NT2/D1 (cell line): Measurements from ENCODE around the gene MUC5B.

ENCODE experiments used
- DNase-seq: peaks from one replicate; pipeline ENCODE4 v3.0.0-alpha.2; 2011; ENCODE audit warnings: low read depth, low spot score
- H3K27me3 ChIP-seq: 2 replicates; pipeline ENCODE4 v1.6.0; 2011; ENCODE audit warnings: mild to moderate bottlenecking; ENCODE audit not compliant: insufficient read length, insufficient read depth
- H3K36me3 ChIP-seq: 2 replicates; pipeline ENCODE4 v1.6.1; 2011; ENCODE audit warnings: mild to moderate bottlenecking, low read length, mixed read lengths; ENCODE audit not compliant: insufficient read depth, insufficient read length
- H3K4me1 ChIP-seq: 2 replicates; pipeline ENCODE4 v1.5.1; 2011; ENCODE audit not compliant: insufficient read depth, insufficient read length
- H3K4me3 ChIP-seq: 2 replicates; pipeline ENCODE4 v1.5.1; 2011; ENCODE audit warnings: low read depth; ENCODE audit not compliant: insufficient read length
- H3K9ac ChIP-seq: 2 replicates; pipeline ENCODE4 v1.6.0; 2011; ENCODE audit warnings: low read depth; ENCODE audit not compliant: insufficient read length
- H3K9me3 ChIP-seq: 2 replicates; pipeline ENCODE4 v1.5.1; 2011; ENCODE audit warnings: mild to moderate bottlenecking, low read length; ENCODE audit not compliant: insufficient read depth
- SUZ12 ChIP-seq: IDR thresholded peaks from 2 replicates; pipeline ENCODE4 v1.6.1; 2011; ENCODE audit not compliant: insufficient read length, insufficient read depth; ENCODE audit errors: extremely low read depth
- YY1 ChIP-seq: IDR thresholded peaks from 2 replicates; pipeline ENCODE4 v1.6.1; 2011; ENCODE audit not compliant: insufficient read length, insufficient read depth
- ZNF274 ChIP-seq: IDR thresholded peaks from 2 replicates; pipeline ENCODE4 v1.6.1; 2011; ENCODE audit warnings: mild to moderate bottlenecking, low read depth, low read length

MUC5B gene

DNA sequence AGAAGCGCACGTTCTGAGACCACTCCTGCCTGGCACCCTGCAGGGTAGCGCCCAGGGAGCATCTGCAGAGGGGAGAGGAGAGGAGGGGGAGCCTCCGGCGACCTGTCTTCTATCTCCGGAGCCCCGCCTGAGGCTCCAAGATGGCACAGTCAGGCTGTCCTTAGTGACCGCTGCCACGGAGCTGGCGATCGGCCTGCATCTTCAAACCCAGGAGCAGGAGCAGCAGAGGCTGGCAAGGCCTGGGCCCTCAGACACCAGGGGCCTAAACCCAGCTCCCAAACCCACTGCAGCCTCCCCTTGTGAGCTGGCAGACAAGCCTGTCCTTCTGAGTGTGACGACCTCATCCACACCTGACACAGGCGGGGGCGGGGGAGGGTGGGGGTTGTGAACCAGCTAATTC lies 51.6 kb downstream of the MUC5B start:
- no peak for DNase-seq
- TF ChIP-seq ZNF274 = no peak
- no peak for TF ChIP-seq YY1
- TF ChIP-seq SUZ12 = no peak
- Histone ChIP-seq H3K4me3 (no peak overlapping the region), H3K4me1 (peaks cover 17% of the 10 kb centered on the region), H3K9ac (no peak overlapping the region), H3K27me3 (no peaks in the 10 kb centered on the region), H3K36me3 (peaks cover 49% of the 10 kb centered on the region), H3K9me3 (no peaks in the 10 kb centered on the region; the same call in 1 of the 2 replicates)

DNA sequence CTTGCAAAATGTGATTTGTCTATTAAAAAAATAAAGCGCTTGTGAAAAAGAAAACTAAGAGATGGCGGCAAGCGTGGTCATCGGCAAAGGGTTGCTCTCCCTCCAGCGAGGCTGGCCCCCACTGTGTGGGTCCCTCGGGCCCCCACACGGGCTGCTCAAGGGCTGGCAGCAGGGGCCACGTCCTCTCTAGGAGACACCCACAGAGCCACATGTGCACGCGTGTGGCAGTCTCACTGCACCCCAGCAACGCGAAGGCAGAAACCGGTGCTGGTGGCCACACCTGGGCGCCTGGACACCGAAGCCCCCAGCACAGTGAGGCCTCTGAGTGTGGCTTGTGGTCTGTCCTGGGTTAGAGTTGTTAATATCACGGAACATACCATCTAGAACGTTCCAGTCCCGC lies 52.2 kb downstream of the MUC5B start:
- H3K27me3 ChIP-seq = no peaks in the 10 kb centered on the region
- H3K36me3 ChIP-seq = peaks cover 54% of the 10 kb centered on the region
- no peak overlapping the region for H3K4me3 ChIP-seq
- H3K4me1 ChIP-seq = peaks cover 17% of the 10 kb centered on the region
- no peak for DNase-seq
- no peaks in the 10 kb centered on the region; the same call in 1 of the 2 replicates for H3K9me3 ChIP-seq
- no peak for TF ChIP-seq YY1
- no peak for TF ChIP-seq SUZ12
- no peak for TF ChIP-seq ZNF274
- no peak overlapping the region for H3K9ac ChIP-seq

DNA sequence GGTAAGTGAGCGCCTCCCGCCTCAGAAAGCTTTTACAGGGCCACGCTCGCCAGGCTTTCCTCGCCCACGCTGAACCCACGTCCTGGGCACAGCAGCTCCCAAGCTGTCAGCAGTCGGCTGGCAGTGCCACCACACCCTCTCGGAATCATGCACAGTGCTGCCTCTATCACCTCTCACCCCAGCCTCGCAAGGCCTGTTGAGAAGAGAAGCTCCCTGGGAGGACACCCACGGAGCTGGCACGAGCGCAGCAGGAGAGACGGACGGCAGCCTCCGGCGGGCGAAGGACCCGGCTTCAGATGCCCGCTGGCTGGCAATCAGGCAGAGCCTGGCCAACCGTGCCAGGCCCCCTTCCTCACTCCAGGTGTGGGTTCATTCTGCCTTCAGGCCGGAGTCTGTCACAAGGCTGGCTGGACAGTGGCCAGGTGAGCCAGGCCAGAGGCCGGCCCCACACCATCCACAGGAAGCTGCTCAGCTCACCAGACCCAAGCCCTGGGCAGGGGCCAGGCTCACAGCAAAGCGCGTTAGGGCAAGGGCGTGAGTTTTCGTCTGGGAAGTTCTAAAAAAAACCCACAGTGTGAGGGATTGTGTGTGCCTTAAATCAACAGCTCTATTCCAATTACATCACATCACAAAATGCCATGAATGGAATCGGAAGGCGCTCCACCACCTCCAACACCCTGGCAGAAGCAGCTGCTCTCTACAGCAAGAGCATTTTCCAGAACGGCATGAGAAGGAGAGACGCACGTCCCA lies 53.4 kb downstream of the MUC5B start:
- H3K4me3 ChIP-seq = no peak overlapping the region
- no peak for DNase-seq
- H3K27me3 ChIP-seq = no peaks in the 10 kb centered on the region
- H3K9ac ChIP-seq = no peak overlapping the region
- H3K36me3 ChIP-seq = peaks cover 66% of the 10 kb centered on the region
- peaks cover 10% of the 10 kb centered on the region for H3K4me1 ChIP-seq
- no peaks in the 10 kb centered on the region; the same call in 1 of the 2 replicates for H3K9me3 ChIP-seq
- TF ChIP-seq YY1 (no peak), ZNF274 (no peak), SUZ12 (no peak)

DNA sequence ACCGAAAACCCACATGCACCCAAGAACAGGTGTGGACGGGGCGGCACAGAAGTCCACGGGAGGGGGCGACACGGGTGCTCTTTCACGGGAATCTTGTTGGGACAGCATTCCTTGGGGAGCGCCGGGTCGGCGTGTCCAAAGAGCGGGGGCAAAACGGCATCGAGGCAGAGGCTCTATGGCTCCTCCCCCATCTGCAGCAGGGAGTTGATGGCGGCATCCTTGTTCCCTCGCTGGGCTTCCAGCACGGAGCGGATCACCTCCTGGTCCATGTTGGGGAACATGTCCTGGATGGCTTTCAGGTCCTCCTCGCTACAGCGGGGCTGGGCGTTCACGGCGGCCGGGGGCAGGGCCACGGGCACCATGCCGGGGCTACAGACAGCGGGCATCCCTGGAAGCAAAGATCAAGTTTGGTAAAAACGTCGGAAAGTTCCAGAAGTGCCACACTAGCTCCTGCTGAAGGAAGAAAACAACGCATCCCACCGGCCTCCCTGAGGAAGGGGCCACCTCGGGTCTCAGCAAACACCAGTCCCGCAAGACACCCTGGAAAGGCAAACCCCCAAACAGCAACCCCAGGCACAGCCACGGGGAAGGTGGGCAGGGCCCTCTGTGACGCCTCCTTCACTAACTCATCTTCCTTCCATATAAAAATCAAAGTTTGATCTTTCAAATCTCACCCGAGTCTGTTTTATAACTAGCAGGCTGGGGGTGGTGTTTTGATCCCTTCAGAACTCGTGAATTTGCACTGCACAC lies 54.2 kb downstream of the MUC5B start:
- DNase-seq = no peak
- H3K9me3 ChIP-seq = no peaks in the 10 kb centered on the region; the same call in 1 of the 2 replicates
- TF ChIP-seq ZNF274 (no peak), YY1 (no peak), SUZ12 (no peak)
- peaks cover 10% of the 10 kb centered on the region for H3K4me1 ChIP-seq
- H3K9ac ChIP-seq = no peak overlapping the region
- no peak overlapping the region for H3K4me3 ChIP-seq
- H3K27me3 ChIP-seq = no peaks in the 10 kb centered on the region
- H3K36me3 ChIP-seq = peaks cover 74% of the 10 kb centered on the region

DNA sequence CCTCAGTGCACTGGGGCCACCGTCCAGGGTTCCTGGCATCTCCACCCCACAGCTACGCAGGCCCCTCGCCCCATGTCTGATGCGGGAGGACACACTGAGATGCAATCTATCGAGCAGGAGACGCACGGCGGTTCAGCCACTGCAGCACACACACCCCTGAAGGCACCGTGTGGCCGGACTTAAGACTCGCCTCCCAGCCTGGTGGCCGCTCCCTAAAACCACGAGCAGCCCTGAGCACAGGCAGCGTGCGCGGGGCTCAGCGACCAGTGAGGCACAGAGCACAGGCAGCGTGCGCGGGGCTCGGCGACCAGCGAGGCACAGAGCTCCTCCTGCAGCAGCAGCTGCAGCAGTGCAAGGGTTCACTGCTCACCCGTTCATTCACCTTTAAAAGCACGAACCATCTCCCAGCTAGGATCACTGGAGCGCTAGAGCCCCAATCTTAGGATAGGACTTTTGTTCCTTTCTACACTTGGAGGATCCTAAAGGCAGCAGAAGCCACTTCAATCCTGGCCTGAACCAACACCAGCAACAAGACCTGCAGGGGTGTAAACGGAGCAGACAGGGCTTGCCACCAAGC lies 55.2 kb downstream of the MUC5B start:
- no peak for DNase-seq
- no peak overlapping the region for H3K9ac ChIP-seq
- TF ChIP-seq SUZ12 = no peak
- H3K27me3 ChIP-seq = no peaks in the 10 kb centered on the region
- peaks cover 10% of the 10 kb centered on the region for H3K4me1 ChIP-seq
- no peak overlapping the region for H3K4me3 ChIP-seq
- no peaks in the 10 kb centered on the region; the same call in 1 of the 2 replicates for H3K9me3 ChIP-seq
- peaks cover 76% of the 10 kb centered on the region for H3K36me3 ChIP-seq

DNA sequence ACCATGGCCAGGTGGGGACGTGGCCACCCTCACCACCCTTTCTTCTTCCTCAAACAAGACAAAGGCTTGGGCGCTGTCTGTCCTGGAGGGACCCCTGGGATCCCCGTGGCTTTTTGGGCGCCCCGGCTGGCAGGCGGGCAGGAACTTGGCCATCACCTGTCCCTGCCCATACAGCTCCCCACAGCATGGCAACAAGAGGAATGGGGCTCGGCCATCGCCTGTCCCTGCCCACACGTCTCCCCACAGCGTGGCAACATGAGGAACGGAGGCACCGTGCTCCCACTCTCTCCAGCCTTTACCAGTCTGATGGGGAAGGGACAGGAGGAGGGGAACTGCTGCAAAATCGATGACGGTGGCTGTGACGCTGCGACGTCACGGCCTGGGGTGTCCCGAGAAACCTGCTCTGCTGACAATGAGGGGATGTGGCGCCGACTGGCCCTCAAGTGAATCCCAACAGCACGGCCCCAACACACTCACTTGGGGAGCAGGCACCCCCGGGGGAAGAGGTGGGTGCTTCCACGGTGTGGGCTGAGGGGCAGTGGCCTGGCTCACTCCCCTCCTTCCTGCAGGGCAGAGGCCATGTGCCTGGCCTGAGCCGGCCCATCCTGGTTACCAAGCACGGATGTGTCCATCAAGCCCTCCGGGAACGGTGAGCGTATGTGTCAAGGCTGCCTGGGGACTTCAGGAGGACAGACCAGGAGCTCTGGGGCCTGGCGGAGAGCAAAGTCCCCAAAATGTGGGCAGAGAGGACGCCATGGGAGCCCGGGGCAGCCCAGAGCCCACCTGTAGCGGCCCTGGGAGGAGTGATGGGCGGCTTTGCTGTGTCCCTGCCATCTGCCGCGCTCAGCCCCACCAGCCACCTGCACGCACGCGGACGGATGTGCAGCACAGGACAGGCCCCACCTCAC lies 56.2 kb downstream of the MUC5B start:
- TF ChIP-seq SUZ12 = no peak
- no peak for TF ChIP-seq ZNF274
- TF ChIP-seq YY1 = no peak
- H3K9me3 ChIP-seq = no peaks in the 10 kb centered on the region
- no peaks in the 10 kb centered on the region for H3K27me3 ChIP-seq
- DNase-seq = no peak
- H3K4me1 ChIP-seq = peaks cover 6% of the 10 kb centered on the region
- no peak overlapping the region for H3K4me3 ChIP-seq
- no peak overlapping the region for H3K9ac ChIP-seq
- peaks cover 79% of the 10 kb centered on the region for H3K36me3 ChIP-seq
